Body of pancreas (tissue), 4 donors: Measurements from ENCODE around the gene NDFIP2.

ENCODE experiments used
- POLR2A ChIP-seq, 3 donors: fragments of 450-650 bp; IDR thresholded peaks; one replicate each; pipeline ENCODE4 v1.6.1; 2016; ENCODE audit warnings: antibody characterized with exemption in 3 of 3, mild to moderate bottlenecking in 2 of 3
- TF ChIP-seq, protein P1 (sequence below), 7 experiments: fragments of 450-650 bp in 4 of 7; fragments of 200-600 bp in 3 of 7; sonication (generic) in 3 of 7; IDR thresholded peaks; one replicate each; pipeline ENCODE4 v1.5.1; 2016 to 2019; ENCODE audit warnings: antibody characterized with exemption in 7 of 7

DNA sequence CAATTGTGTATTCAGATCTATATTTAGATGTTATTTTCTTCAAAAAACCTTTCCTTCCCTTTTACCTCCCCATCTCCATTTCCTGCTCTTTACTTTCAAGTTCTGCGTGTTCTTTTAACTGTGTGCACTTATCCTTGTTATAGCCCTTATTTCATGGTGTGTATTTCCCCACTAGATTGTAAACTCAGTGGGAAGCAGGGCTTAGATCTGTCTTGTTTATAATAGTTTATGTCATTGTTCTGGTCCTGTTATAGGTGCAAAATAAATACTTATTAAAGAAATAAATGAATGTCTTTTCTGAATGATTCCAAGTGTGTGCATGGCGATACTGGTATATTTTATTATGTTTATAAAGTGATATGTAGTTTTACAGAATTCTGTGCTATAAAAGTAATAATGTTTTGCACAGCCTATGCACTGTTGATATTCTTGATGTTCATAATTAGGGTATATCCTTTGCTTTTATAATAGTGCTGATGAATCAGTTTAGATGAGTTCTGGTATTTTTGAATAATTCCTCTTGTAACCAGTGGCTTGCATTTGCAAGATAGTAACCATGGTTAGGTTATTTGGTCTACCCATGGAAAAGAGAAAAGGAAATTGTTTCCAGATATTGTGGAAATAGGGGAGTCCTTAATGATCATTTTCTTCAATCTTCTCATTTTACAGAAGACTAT lies 12.1 kb downstream of the NDFIP2 start:
- TF ChIP-seq, protein P1, sequence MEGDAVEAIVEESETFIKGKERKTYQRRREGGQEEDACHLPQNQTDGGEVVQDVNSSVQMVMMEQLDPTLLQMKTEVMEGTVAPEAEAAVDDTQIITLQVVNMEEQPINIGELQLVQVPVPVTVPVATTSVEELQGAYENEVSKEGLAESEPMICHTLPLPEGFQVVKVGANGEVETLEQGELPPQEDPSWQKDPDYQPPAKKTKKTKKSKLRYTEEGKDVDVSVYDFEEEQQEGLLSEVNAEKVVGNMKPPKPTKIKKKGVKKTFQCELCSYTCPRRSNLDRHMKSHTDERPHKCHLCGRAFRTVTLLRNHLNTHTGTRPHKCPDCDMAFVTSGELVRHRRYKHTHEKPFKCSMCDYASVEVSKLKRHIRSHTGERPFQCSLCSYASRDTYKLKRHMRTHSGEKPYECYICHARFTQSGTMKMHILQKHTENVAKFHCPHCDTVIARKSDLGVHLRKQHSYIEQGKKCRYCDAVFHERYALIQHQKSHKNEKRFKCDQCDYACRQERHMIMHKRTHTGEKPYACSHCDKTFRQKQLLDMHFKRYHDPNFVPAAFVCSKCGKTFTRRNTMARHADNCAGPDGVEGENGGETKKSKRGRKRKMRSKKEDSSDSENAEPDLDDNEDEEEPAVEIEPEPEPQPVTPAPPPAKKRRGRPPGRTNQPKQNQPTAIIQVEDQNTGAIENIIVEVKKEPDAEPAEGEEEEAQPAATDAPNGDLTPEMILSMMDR (IDR thresholded peaks at IDR 0.05): no peak
- no peak for TF ChIP-seq POLR2A (IDR thresholded peaks at IDR 0.05)
